HUES48 (cell line): ENCODE measurements around the gene C1orf198.
A peak's percentile ranks its signal among the peaks of the same experiment; 100 is the strongest.

Source experiments
- H3K27ac ChIP-seq: one replicate; pipeline ENCODE4 v1.7.0; 2013; ENCODE audit warnings: low read depth, low read length, inconsistent platforms
- H3K27me3 ChIP-seq: 2 replicates; pipeline ENCODE4 v1.6.1; 2013; ENCODE audit warnings: mild to moderate bottlenecking, low read length; ENCODE audit not compliant: control insufficient read depth, insufficient read depth
- H3K36me3 ChIP-seq: 2 replicates; pipeline ENCODE4 v1.6.1; 2013; ENCODE audit warnings: low read length; ENCODE audit not compliant: control insufficient read depth, insufficient read depth
- H3K4me1 ChIP-seq: 2 replicates; pipeline ENCODE4 v1.6.1; 2013; ENCODE audit warnings: mild to moderate bottlenecking, low read length; ENCODE audit not compliant: control insufficient read depth, insufficient read depth
- H3K4me3 ChIP-seq: 2 replicates; pipeline ENCODE4 v1.5.1; 2013; ENCODE audit warnings: mild to moderate bottlenecking, low read depth, low read length
- H3K9ac ChIP-seq: 2 replicates; pipeline ENCODE4 v1.6.1; 2013; ENCODE audit warnings: mild to moderate bottlenecking, low read depth, low read length, moderate library complexity
- H3K9me3 ChIP-seq: 2 replicates; pipeline ENCODE4 v1.6.1; 2013; ENCODE audit warnings: low read length; ENCODE audit not compliant: control insufficient read depth, insufficient read depth

C1orf198 gene

GRCh38 chr1:230867903-230868735, at the start of gene C1orf198:
C1orf198 (minus strand) TSS chr1:230868521; CDS start chr1:230868512, 9 bp downstream.
- H3K4me3 ChIP-seq = peak within 1 kb of the TSS; percentile 98
- peak within 1 kb of the TSS; percentile 93 for H3K27ac ChIP-seq
- no peaks in the 10 kb centered on the region for H3K36me3 ChIP-seq
- peaks cover 23% of the 10 kb centered on the region for H3K4me1 ChIP-seq
- peaks cover 10% of the 10 kb centered on the region for H3K27me3 ChIP-seq
- H3K9ac ChIP-seq = peak within 1 kb of the TSS; percentile 99
- H3K9me3 ChIP-seq = no peaks in the 10 kb centered on the region

DNA sequence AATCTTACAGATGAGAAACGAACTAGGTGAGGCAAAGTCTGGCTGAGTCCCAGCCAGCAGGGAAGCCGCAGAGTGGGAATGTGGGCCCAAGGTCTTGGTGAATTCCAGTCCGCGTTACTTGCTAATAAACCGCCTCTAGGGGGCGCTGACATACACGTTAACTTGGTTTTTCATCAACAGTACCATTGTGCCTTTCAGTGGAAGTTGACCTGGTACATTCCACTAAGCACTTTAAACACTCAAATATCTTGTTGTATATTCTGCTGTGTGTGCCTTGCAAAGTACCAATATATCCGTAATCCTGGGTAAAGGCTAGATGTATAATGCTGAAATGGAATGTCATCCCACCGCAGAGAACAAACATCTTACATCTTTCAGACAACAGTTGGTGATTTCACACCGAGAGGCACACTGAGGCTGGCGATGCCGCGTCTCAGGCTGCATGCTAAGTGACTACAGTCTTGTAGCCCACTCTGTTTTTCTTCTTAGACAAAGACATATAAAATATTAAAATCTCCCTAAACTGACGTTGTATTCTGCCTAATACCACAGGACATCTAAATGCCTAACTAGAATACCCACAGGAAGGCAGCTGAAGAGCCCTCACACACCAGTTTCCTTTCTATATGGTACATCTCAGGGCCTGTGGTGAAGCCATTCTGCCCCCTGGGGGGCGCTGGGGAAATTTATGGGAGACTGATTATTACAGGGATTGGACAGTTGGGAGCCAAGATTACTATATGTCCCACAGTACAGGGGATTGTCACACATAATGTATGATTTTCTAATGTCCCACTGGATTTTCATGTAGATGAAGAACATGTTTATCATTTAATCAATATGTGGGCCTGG, 49.2 kb upstream of the C1orf198 start:
- Histone ChIP-seq H3K9me3 (no peaks in the 10 kb centered on the region), H3K36me3 (peaks cover 15% of the 10 kb centered on the region), H3K27ac (no peak overlapping the region), H3K4me1 (no peaks in the 10 kb centered on the region), H3K4me3 (no peak overlapping the region), H3K9ac (no peak overlapping the region), H3K27me3 (no peaks in the 10 kb centered on the region)

GRCh38 chr1:230916587-230917283, 48.4 kb upstream of the C1orf198 start:
- Histone ChIP-seq H3K9me3 (no peaks in the 10 kb centered on the region), H3K36me3 (peaks cover 14% of the 10 kb centered on the region), H3K27me3 (no peaks in the 10 kb centered on the region), H3K4me1 (no peaks in the 10 kb centered on the region), H3K4me3 (no peak overlapping the region), H3K27ac (no peak overlapping the region), H3K9ac (no peak overlapping the region)

- H3K9me3 ChIP-seq = no peaks in the 10 kb centered on the region
- peaks cover 11% of the 10 kb centered on the region; the same call in 1 of the 2 replicates for H3K36me3 ChIP-seq
- H3K27me3 ChIP-seq = no peaks in the 10 kb centered on the region
- H3K4me1 ChIP-seq = no peaks in the 10 kb centered on the region
- no peak overlapping the region for H3K27ac ChIP-seq
- no peak overlapping the region for H3K4me3 ChIP-seq
- no peak overlapping the region for H3K9ac ChIP-seq
These were observed 46.8 kb upstream of the C1orf198 start for GRCh38 chr1:230915078-230915477.

- Histone ChIP-seq H3K36me3 (peaks cover 5% of the 10 kb centered on the region; the same call in 1 of the 2 replicates), H3K4me1 (no peaks in the 10 kb centered on the region), H3K27ac (no peak overlapping the region), H3K27me3 (no peaks in the 10 kb centered on the region), H3K9ac (no peak overlapping the region), H3K4me3 (no peak overlapping the region), H3K9me3 (no peaks in the 10 kb centered on the region)
These were observed 45.2 kb upstream of the C1orf198 start for GRCh38 chr1:230913496-230913895.

GRCh38 chr1:230910755-230911117, 42.4 kb upstream of the C1orf198 start:
- Histone ChIP-seq H3K9ac (no peak overlapping the region), H3K27ac (no peak overlapping the region), H3K36me3 (peaks cover 12% of the 10 kb centered on the region), H3K4me1 (no peaks in the 10 kb centered on the region), H3K4me3 (no peak overlapping the region), H3K27me3 (no peaks in the 10 kb centered on the region), H3K9me3 (no peaks in the 10 kb centered on the region)

GRCh38 chr1:230909974-230910754, 41.8 kb upstream of the C1orf198 start:
- H3K9ac ChIP-seq = no peak overlapping the region
- no peak overlapping the region for H3K4me3 ChIP-seq
- H3K27me3 ChIP-seq = no peaks in the 10 kb centered on the region
- no peaks in the 10 kb centered on the region for H3K9me3 ChIP-seq
- peaks cover 13% of the 10 kb centered on the region for H3K36me3 ChIP-seq
- H3K27ac ChIP-seq = no peak overlapping the region
- H3K4me1 ChIP-seq = no peaks in the 10 kb centered on the region

DNA sequence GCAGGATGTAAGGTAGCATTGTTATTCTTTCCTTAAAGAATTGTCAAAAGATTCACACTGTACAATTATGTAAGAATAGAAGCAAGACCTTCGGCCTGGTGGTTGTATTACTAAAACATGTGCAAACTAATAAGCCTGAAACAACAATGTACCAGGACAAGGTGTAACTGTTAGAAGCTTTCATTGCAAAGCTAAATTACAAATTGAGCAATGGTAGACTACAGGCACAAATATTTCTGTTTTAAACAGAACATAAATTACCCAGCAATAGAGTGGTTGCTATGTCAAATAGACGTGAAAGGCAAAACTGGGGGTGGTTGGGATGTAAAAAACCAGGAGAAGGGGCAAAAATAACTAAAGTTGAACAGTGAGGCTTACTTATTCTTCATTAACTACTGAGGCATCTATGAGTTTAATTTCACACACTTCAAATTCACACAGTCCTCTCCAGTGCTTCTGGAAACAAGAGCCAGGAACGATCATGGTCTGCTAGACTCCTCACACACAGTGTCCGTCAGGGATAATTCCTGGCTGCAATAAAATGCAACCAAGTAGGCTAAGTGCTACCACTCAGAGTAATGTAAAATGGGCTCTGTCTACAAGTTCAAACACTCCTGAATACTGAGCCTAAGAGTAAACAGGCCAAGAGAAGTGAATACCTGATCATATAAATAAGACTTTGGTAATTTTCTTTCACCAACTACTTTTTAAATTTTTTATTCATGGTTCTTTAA, 39.3 kb upstream of the C1orf198 start:
- H3K36me3 ChIP-seq = peaks cover 15% of the 10 kb centered on the region
- H3K9me3 ChIP-seq = no peaks in the 10 kb centered on the region
- no peak overlapping the region for H3K4me3 ChIP-seq
- H3K4me1 ChIP-seq = no peaks in the 10 kb centered on the region
- no peak overlapping the region for H3K27ac ChIP-seq
- no peaks in the 10 kb centered on the region for H3K27me3 ChIP-seq
- no peak overlapping the region for H3K9ac ChIP-seq

- H3K4me1 ChIP-seq = no peaks in the 10 kb centered on the region
- no peak overlapping the region for H3K9ac ChIP-seq
- H3K36me3 ChIP-seq = peaks cover 15% of the 10 kb centered on the region
- H3K27ac ChIP-seq = no peak overlapping the region
- H3K27me3 ChIP-seq = no peaks in the 10 kb centered on the region
- H3K9me3 ChIP-seq = no peaks in the 10 kb centered on the region
- H3K4me3 ChIP-seq = no peak overlapping the region
These were observed 37.9 kb upstream of the C1orf198 start for GRCh38 chr1:230906226-230906625.

- Histone ChIP-seq H3K4me1 (no peaks in the 10 kb centered on the region), H3K4me3 (no peak overlapping the region), H3K36me3 (peaks cover 11% of the 10 kb centered on the region), H3K27me3 (no peaks in the 10 kb centered on the region), H3K9ac (no peak overlapping the region), H3K9me3 (no peaks in the 10 kb centered on the region), H3K27ac (no peak overlapping the region)
These were observed 37.4 kb upstream of the C1orf198 start for GRCh38 chr1:230905733-230906132.
